Activated CD4-positive, CD25-positive, alpha-beta regulatory T cell (primary cell): ENCODE data around the gene FBXL22.

ENCODE experiments used
- DNase-seq, 4 experiments: peaks; one replicate each; lab custom pipeline; 2025; lab: John Stamatoyannopoulos, UW

Gene FBXL22

DNA sequence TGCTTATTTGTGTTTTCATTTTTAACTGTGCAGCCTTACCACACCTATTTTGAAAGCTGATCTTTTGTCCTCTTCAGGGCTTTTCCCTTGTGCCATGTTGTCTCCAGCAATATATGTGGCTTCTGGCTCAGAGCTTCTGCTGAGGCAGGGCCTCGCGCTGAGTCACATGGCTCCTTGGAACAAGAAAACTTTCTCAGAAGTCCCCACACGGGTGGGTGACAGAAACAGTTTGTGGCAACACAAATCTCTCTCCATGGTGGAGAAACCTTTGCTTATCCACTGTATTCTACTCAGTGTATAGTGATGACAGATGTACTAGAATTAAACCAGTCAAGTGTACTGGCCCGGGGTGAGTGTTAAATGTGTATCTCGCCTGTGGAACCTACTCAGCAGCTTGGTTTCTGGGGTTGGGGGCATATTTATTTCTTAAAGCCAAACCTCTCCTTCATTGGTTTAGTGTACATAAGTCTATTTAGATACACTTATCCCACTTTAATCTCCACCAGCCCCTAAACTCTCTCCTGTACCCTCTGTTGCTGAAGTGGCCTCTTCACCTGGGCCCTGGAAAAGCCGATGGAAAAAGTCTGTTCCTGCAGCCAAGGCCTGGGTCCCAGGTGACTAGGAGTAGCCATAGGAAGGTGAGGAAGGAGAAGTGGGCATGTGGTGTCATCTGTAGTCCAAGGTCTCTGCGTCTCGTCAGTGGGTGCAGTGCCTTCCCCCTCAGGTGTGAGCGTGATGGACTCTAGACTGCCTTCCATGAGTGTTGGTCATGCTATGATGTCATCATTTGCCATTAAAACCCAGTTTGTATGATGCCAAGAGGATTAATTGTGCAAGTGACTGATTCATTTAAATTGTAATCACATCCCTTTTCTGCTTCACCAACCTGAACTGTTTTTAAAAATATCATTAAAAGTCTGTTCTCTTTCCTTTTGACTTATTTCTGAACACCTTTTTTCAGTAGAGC, 3.2 kb upstream of the FBXL22 start:
- no peak for DNase-seq

DNA sequence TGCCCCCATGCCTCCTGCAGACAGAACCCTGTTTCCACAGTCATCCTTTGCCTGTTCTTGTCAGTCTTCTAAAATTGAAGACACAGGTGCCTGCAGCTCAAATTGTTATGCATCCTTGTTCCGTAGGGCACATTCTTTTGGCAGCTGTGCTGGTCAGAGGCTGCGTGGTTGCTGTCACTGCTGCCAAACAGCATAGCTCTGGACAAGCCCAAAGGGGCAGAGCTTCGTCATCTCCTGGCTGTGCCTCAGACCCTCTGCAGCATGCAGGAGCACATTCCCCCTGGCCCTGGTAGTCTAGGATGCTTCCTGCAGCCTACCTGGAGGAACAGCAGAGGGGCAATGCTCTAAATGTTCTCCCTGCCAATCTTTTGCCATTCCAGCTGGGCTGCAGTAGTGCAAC, 2.1 kb upstream of the FBXL22 start:
- no peak for DNase-seq

DNA sequence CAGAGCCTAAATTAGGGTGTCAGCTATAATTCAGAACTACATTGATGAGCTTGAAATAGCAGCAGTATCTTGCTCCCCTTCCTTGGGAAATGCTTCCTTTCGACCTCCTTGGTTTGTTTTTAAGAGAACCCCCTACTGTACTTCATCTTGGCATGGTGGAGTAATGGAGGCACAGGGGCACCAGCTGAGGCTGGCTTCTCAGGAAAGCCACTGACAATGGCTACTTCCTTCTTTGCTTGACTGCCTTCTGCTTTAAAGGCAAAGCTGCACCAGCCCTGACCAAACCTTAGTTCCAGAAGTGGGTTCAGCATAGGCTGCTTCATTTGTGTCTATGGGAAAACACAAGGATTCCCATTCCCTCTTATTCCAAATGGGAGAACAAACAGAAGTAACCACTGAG, 1.5 kb upstream of the FBXL22 start:
- DNase-seq, result no peak

GRCh38 chr15:63596676-63597037, 530 bp upstream of the FBXL22 start:
- no peak for DNase-seq

- no peak for DNase-seq
These were observed 634 bp downstream of the FBXL22 start for GRCh38 chr15:63597821-63598220.

DNA sequence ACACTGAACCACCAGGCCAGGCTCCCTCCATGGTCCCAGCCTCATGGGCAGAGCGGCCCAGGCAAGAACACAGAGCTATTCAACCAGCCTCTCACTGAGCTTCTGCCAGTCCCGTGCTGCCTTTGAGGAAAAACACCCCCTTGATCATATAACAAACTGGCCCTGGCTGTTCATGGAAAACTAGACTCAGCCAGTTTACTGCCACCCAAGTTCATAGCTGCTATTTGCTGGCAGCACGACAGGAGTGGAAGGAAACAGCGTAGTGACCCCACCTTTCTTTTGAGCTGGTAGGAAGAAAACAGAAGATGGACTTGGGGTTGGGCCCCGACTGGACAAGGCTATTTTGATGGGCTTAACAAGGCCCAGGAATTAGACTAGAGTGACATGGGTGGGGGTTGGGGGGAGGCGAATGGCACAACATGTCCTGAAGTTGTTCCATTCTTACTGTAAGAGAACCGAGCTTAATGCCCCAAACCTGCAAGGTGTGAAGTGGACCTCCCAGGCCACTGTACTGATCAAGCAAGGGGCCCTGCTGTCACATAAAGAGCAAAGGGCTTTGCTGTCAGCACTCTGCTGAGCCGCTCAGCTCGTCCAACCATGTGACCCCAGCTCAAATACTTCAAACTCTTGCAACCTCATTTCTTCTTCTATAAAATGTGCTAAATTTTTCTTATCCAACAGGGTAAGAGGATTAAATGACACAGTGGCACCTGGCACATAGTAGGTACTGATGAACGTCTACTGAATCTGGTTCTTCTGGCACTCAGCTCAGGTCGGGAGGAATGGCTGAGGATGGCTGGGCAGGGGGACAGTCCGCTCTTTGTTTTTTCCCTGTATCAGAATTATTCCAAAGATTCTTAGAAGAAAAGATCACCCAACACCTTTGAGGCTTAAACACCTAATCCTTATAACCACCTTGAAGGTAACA, 1.6 kb downstream of the FBXL22 start:
- DNase-seq, result no peak

DNA sequence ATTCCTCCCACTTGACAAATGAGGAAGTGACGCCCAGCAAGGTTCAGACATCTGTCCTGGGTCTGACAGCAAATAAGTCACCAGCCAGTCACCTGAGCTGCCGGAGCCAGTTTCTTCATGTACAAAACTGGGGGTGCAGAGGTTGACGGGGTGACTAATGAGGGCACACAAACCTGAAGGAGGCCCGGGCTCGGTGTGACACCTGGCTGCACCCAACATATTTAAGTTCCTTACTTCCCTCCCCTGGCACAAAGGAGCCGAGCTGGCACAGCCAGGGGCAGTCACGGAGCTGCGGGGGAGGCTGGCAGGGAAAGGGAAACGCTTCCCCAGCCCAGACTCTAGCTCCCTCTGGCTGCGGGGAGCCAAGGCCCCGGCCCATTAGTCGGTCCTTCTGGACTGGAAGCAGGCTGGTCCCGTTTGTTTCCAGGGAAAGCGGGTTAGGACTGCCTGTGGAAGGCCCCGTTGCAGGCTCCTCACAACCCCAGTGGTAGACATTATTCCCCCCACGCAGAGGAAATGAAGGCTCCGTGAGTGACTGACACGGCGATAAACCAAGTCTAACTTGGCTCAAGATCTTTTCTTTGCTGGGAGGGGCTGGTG, 2.3 kb downstream of the FBXL22 start:
- peak in 2 of 4 experiments; percentile 8 to 11 for DNase-seq

DNA sequence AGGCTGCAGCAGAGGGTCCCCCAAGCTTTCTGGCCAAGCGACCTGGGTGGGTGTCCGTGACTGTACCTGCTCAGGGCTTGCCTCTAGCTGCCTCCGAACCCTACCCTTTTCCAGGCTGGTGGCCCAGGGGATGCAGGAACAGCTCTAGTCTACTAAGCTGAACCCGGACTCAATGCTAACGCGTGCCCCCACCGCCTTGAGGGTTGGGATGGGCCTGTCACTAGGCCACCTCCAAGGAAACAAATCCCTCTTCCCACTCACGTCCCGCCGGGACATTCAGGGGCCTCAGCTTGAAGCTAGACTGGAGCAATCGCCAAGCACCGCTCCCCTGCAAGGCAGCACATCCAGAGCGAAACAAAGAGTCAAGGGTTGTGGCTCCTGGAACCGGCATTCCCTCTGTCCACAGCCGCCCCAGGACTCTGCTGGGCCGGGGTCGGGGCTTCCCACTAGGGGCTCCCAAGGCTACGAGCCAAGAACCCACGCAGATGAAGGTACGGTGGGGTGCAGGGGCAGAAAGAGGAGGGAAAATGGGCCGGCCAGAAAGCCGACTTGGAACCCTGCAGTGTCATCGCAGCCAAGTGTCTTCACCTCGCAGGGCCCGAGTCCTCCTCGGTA, 2.9 kb downstream of the FBXL22 start:
- DNase-seq, result no peak

GRCh38 chr15:63600616-63601025, 3.4 kb downstream of the FBXL22 start:
- DNase-seq, result peak; percentile 70 to 92 (median 80)

GRCh38 chr15:63601026-63601703, 4.0 kb downstream of the FBXL22 start:
- peak in 2 of 4 experiments; percentile 29 to 42 for DNase-seq

DNA sequence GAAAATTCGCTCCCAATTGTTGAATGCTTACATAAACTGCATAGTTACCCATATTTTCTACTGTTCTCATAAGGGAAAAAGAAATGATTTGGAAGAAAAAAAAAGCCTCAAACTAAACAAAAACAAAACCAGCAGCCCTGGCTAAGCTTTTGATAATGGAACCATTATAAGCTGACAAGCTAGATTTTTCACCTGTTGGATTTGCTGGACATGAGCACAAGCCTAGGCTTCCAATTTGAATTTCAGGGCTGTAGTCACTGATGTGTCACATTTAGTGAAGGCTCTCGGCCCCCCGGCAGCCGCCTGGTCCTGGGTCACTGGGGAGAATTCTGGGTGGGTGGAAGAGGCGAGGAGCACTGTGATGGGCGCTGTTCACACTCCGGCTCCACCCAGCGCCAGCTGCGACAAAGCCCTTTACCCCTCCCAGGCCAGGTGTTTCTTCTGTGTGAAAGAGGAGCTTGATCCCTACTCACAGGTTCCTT, 4.6 kb downstream of the FBXL22 start:
- DNase-seq, result no peak

GRCh38 chr15:63602595-63602994, 5.4 kb downstream of the FBXL22 start:
- DNase-seq, result no peak

GRCh38 chr15:63603516-63603915, 6.3 kb downstream of the FBXL22 start:
- no peak for DNase-seq

GRCh38 chr15:63604281-63604680, 7.1 kb downstream of the FBXL22 start:
- DNase-seq, result no peak

- DNase-seq, result no peak
These were observed 7.8 kb downstream of the FBXL22 start for GRCh38 chr15:63605036-63605435.

DNA sequence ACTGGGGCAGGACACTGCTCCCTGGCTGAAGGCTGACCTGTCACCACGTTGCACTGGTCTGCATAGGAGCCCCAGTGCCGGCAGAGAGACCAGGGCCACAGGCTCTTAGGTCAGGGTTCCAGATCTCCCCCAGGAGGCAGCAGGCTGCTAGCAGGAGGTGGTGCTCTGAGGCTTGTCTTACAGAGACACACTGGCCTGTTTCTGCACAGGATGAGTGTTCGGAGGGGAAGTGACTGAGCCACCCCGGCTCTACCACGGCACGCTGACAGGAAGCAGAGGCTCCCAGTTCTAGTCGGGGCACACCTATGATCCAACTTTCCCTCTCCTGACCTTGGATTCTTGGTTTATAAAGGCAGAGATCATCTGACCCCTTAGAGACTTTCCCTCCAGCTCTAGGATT, 8.6 kb downstream of the FBXL22 start:
- peak in 3 of 4 experiments; percentile 9 to 40 (median 32) for DNase-seq

DNA sequence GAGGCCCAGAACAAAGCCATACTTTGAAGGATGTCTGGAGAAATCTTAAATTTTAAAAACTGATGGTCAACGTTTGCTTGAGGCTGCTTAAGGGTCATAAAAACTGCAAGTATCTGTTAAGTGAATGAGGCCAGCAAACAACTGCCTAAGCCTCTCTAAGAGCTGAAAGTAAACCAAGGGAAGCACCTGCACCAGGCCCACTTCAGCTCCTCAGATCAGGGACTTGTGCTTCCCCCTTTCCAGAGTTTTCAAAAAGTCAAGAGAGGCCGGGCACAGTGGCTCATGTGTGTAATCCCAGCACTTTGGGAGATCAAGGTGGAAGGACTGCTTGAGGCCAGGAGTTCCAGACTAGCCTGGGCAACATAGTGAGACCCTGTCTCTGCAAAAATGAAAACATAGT, 9.1 kb downstream of the FBXL22 start:
- no peak for DNase-seq

DNA sequence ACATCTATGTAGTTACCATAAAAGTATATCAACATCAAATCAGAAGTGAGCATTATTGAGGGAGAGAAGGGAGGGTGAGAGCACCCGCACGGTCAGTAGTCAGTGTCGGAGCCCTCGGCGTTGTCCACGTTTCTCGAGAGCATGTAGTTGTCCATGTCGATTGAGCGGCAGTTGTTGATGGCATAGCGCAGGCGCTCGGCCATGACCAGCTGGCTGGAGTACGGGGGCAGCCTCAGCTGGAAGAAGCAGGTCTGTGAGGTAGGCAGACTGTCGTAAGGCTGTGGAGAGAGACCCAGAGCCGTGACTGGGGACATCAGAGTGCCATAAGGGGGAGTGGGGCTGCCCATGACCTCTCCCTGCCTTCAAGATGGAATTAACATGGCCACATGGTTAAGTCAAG, 11.8 kb downstream of the FBXL22 start:
- DNase-seq, result no peak

GRCh38 chr15:63609448-63609847, 12.3 kb downstream of the FBXL22 start:
- no peak for DNase-seq

DNA sequence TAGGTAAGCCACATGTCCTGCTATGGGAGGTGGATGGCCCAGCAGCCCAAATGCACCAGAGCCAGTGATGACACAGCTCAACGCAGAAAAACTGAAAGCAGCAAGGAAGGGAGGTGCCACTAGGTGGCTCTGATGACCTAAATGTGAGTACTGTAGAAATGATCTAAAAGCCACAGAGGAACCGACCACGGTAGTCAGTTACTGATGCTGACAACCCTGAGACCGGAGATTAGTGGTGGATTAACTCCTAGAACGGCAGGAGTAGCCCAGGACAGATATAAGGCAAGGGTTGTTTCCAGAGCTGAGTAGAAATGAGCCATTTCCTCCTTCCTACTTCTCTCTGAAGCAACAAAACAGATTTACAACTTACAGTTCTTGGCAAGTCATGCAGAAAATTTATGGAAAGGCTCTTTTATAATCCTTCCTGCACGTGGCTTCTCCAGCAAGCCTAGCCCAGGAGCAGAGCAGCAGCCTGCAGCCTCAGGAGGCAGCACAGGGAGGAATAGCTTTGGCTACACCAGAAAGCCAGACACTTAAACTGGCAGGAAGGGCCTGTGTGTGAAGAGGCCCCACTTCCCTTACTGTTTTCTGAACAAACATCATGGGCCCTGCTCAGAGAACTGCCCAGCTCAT, 13.1 kb downstream of the FBXL22 start:
- DNase-seq, result peak; percentile 40 to 52 (median 50)

- no peak for DNase-seq
These were observed 14.0 kb downstream of the FBXL22 start for GRCh38 chr15:63611177-63611576.
